ENCODE results near the gene DRC1. TPM values are rescaled to one million over a fixed set of nuclear protein-coding genes. Genes with fewer than 3 reads are reported as not detected.

DRC1 gene
- total RNA-seq, 1 experiment from 2014 or later: not detected

DNA sequence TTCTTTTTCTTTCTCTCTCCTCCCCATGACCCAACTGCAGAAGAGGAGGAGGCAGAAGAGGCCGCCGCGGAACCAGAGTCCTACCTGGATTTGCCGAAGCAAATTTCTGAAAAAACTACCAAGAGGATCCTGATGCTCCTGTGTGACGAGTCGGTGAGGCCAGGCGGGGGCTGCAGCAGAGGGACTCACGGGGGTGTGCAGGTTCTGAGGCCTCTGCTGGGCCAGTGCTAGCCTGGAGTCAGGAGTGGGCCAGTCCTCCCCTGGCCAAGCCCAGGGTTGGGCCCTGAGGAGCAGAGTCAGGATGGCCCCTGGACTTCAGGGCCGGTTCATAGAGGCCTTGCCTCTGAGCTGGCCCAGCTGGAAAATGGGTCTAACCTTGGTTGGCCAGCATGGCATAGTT lies 46.9 kb downstream of the DRC1 start:
- Histone ChIP-seq H3K36me3 (ENCODE audit: insufficient read depth, low read length, poor library complexity, severe bottlenecking) (no peaks in the 10 kb centered on the region), H3K9me3 (ENCODE audit: low read depth, low read length, poor library complexity, severe bottlenecking) (no peaks in the 10 kb centered on the region), H3K4me3 (ENCODE audit: low read depth, low read length, poor library complexity, severe bottlenecking) (no peak overlapping the region), H3K27me3 (replicated peaks; ENCODE audit: insufficient read depth, low read depth, low read length, poor library complexity) (no peaks in the 10 kb centered on the region), H3K27ac (ENCODE audit: low read depth, low read length, poor library complexity, severe bottlenecking) (no peak overlapping the region), H3K4me1 (ENCODE audit: insufficient read depth, low read length, poor library complexity, severe bottlenecking) (no peaks in the 10 kb centered on the region)
- CTCF ChIA-PET: no interaction called here
- no peak for TF ChIP-seq EZH2 (IDR thresholded peaks at IDR 0.05; ENCODE audit: borderline replicate concordance, low read depth, low read length, poor library complexity, severe bottlenecking)
- TF ChIP-seq, protein P1, sequence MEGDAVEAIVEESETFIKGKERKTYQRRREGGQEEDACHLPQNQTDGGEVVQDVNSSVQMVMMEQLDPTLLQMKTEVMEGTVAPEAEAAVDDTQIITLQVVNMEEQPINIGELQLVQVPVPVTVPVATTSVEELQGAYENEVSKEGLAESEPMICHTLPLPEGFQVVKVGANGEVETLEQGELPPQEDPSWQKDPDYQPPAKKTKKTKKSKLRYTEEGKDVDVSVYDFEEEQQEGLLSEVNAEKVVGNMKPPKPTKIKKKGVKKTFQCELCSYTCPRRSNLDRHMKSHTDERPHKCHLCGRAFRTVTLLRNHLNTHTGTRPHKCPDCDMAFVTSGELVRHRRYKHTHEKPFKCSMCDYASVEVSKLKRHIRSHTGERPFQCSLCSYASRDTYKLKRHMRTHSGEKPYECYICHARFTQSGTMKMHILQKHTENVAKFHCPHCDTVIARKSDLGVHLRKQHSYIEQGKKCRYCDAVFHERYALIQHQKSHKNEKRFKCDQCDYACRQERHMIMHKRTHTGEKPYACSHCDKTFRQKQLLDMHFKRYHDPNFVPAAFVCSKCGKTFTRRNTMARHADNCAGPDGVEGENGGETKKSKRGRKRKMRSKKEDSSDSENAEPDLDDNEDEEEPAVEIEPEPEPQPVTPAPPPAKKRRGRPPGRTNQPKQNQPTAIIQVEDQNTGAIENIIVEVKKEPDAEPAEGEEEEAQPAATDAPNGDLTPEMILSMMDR (conservative IDR thresholded peaks at IDR 0.05; ENCODE audit: low read depth, low read length): no peak
- DNase-seq (ENCODE audit: low spot score): no peak
- POLR2A ChIA-PET (ENCODE audit: low non-redundant PET): no interaction called here
- BruUV-seq (replicated peaks): no TSS peak
- intact Hi-C loops (cut with micrococcal nuclease; ENCODE audit: unreplicated experiment): no loop called here

DNA sequence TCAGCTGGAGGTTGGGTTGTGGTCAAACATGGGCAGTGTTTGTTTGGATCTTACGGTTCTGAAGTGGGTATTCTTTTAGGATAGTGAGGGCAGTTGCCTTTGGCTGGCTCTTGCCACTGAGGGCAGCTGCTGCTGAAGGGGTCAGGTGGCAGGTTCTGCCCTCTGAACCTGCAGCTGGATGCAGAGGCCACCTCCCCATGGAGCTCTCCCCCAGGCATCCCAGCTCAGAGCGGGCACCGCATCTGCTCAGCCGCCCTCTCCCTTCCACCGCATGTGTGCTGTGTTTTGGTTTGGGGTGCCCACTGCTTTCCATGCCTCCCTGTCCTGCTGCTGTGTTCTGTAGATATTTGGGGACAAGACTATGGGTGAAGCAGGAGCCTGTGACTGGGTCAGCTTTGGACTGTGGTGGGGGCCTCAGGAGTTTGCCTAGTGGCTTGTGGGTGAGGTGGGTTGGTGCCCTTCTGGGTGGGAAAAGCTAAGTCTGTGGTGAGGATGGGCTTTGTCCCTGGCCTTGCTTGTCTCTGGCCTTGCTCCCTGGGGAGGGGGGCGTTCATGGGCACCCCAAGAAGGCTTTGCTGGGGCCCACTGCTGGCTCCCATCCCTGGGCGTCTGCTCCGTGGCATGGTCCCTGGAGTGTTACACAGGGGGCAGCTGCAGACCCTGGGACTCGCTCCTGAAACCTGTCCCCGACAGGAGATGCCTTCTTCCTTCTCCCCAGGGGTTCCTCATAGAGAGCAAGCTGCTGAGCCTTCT lies 47.7 kb downstream of the DRC1 start:
- no TSS peak for BruUV-seq (replicated peaks)
- no peaks in the 10 kb centered on the region for H3K36me3 ChIP-seq (ENCODE audit: insufficient read depth, low read length, poor library complexity, severe bottlenecking)
- no peak overlapping the region for H3K4me3 ChIP-seq (ENCODE audit: low read depth, low read length, poor library complexity, severe bottlenecking)
- ChIA-PET POLR2A (ENCODE audit: low non-redundant PET) (no interaction called here), CTCF (no interaction called here)
- no peaks in the 10 kb centered on the region for H3K27me3 ChIP-seq (replicated peaks; ENCODE audit: insufficient read depth, low read depth, low read length, poor library complexity)
- H3K9me3 ChIP-seq (ENCODE audit: low read depth, low read length, poor library complexity, severe bottlenecking): no peaks in the 10 kb centered on the region
- intact Hi-C loops (cut with micrococcal nuclease; ENCODE audit: unreplicated experiment): no loop called here
- no peak for DNase-seq (ENCODE audit: low spot score)
- TF ChIP-seq EZH2 (IDR thresholded peaks at IDR 0.05; ENCODE audit: borderline replicate concordance, low read depth, low read length, poor library complexity, severe bottlenecking): no peak
- TF ChIP-seq, protein P1 (conservative IDR thresholded peaks at IDR 0.05; ENCODE audit: low read depth, low read length): no peak
- no peaks in the 10 kb centered on the region for H3K4me1 ChIP-seq (ENCODE audit: insufficient read depth, low read length, poor library complexity, severe bottlenecking)
- H3K27ac ChIP-seq (ENCODE audit: low read depth, low read length, poor library complexity, severe bottlenecking): no peak overlapping the region

DNA sequence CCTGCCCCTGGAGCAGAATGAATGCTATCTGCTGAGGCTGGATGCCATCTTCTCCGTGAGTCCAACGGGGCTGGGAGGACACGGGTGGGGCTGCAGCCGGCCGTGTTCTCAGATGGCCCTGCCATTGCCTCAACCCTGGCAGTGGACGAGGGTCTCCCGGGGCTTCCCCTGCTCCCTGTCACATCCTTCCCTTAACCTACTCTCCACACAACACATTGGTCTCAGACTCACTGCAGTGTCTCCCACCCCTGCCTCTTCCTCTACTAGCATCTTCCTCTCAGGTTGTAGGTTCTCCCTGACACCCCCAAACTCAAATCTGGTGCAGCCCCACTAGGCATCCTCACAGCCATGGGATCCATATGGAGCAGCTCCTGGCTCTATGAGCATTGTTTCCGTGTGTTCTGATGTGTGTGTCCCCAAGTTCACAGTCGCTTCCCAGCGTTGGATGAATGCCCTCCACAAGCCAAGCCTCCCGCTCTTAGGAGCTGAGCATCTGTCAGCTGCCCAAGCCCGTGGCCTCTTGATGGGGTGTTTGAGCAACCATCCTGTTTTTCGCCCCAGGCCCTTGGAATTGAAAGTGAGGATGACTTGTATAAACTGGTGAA lies 48.4 kb downstream of the DRC1 start:
- no TSS peak for BruUV-seq (replicated peaks)
- no peak for TF ChIP-seq EZH2 (IDR thresholded peaks at IDR 0.05; ENCODE audit: borderline replicate concordance, low read depth, low read length, poor library complexity, severe bottlenecking)
- TF ChIP-seq, protein P1 (conservative IDR thresholded peaks at IDR 0.05; ENCODE audit: low read depth, low read length): no peak
- Histone ChIP-seq H3K9me3 (ENCODE audit: low read depth, low read length, poor library complexity, severe bottlenecking) (no peaks in the 10 kb centered on the region), H3K27me3 (replicated peaks; ENCODE audit: insufficient read depth, low read depth, low read length, poor library complexity) (no peaks in the 10 kb centered on the region), H3K36me3 (ENCODE audit: insufficient read depth, low read length, poor library complexity, severe bottlenecking) (no peaks in the 10 kb centered on the region), H3K27ac (ENCODE audit: low read depth, low read length, poor library complexity, severe bottlenecking) (no peak overlapping the region), H3K4me3 (ENCODE audit: low read depth, low read length, poor library complexity, severe bottlenecking) (no peak overlapping the region), H3K4me1 (ENCODE audit: insufficient read depth, low read length, poor library complexity, severe bottlenecking) (no peaks in the 10 kb centered on the region)
- DNase-seq (ENCODE audit: low spot score): no peak
- ChIA-PET CTCF (no interaction called here), POLR2A (ENCODE audit: low non-redundant PET) (no interaction called here)
- intact Hi-C loops (cut with micrococcal nuclease; ENCODE audit: unreplicated experiment): no loop called here

Data from A673 (cell line).